B cell (primary cell): ENCODE results near the gene TMEM139.

Source experiments
- CTCF ChIP-seq: fragments of 200-600 bp; IDR thresholded peaks from one replicate; pipeline ENCODE4 v1.8.0; 2022; ENCODE audit warnings: antibody characterized with exemption, mild to moderate bottlenecking
- EZH2 ChIP-seq: IDR thresholded peaks from 2 replicates; pipeline ENCODE4 v1.6.1; 2012; ENCODE audit warnings: borderline replicate concordance, low read depth, mild to moderate bottlenecking, moderate library complexity, low read length; ENCODE audit not compliant: insufficient read depth, poor library complexity, severe bottlenecking

GRCh38 chr7:143256325-143256724, 28.4 kb upstream of the TMEM139 start:
- TF ChIP-seq EZH2 (no peak), CTCF (no peak)
